Transverse colon (tissue), 4 donors: Measurements from ENCODE around the gene MGAT5B.

ENCODE experiments used
- CTCF ChIP-seq, 5 experiments: fragments of 200-600 bp in 3 of 5; fragments of 450-650 bp in 2 of 5; sonication (generic) in 3 of 5; IDR thresholded peaks; 1 replicate in 2 of 5; 2 replicates in 3 of 5; pipeline ENCODE4 v1.5.1; 2016 to 2017; ENCODE audit warnings: antibody characterized with exemption in 5 of 5, inconsistent platforms in 3 of 5, mild to moderate bottlenecking in 2 of 5, moderate library complexity in 1 of 5
- EP300 ChIP-seq: sonication (generic); formaldehyde crosslinking; IDR thresholded peaks from one replicate; pipeline ENCODE4 v1.6.1; 2017; ENCODE audit warnings: antibody characterized with exemption, low read depth
- POLR2A ChIP-seq: fragments of 450-650 bp; IDR thresholded peaks from one replicate; pipeline ENCODE4 v1.6.1; 2016; ENCODE audit warnings: antibody characterized with exemption, mild to moderate bottlenecking, moderate library complexity
- POLR2AphosphoS5 ChIP-seq, 3 donors: sonication (generic); formaldehyde crosslinking; IDR thresholded peaks; one replicate each; pipeline ENCODE4 v1.6.1; 2016; ENCODE audit warnings: antibody characterized with exemption in 3 of 3

- no peak for TF ChIP-seq EP300
- no peak for TF ChIP-seq CTCF (IDR thresholded peaks at IDR 0.05)
- TF ChIP-seq POLR2A: no peak
- no peak for TF ChIP-seq POLR2AphosphoS5 (IDR thresholded peaks at IDR 0.05)
Measured at GRCh38 chr17:76904116-76904515, 35.9 kb downstream of the MGAT5B start.
